Renal cortical epithelial cell (primary cell): ENCODE measurements around the gene EZR. TPM values are rescaled to one million over a fixed set of nuclear protein-coding genes. Genes with fewer than 3 reads are reported as not detected.
A peak's percentile ranks its signal among the peaks of the same experiment; 100 is the strongest.

Source experiments
- DNase-seq: peaks from one replicate; pipeline ENCODE4 v3.0.0-alpha.2; 2011; ENCODE audit warnings: low read depth
- total RNA-seq: library from RNA; depleted of rRNA; stranded (reverse); fragments of >200 nt; gene quantifications from 2 replicates; pipeline ENCODE4 v1.2.3, GENCODE V29; 2014

The EZR gene
- total RNA-seq, 1 donor from 2014 or later, result 307 TPM

DNA sequence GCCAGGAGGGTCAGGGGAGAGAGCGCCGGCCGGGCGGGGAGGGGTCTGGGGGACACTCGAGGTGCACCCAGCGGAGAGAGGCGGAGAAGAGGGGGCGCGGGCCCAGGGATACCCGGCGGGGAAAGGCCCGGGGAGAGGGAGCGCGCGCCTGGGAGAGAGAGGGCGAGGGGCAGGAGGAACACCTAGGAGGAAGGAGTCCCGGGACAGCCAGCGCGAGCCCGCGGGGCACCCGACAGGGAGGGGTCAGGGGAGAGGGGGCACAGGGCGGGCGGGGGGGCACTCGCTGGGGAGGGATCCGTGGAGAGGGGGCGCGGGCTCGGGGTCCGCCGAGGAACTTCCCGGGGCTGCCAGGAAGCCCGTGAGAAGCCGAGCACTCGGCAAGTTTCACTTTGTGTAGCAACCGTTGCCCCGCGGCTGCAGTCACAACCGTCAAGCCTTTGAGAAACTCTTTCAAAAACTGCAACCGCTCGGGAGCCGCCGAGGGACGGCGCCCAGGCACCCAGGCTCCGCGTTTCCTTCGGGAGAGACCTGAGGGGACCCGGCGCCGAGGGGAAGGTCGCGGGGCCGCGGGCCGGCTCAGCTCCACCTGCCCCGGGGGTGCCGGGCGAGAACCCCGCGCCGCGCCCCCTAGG, 471 bp downstream of the EZR start:
- DNase-seq, result no peak

DNA sequence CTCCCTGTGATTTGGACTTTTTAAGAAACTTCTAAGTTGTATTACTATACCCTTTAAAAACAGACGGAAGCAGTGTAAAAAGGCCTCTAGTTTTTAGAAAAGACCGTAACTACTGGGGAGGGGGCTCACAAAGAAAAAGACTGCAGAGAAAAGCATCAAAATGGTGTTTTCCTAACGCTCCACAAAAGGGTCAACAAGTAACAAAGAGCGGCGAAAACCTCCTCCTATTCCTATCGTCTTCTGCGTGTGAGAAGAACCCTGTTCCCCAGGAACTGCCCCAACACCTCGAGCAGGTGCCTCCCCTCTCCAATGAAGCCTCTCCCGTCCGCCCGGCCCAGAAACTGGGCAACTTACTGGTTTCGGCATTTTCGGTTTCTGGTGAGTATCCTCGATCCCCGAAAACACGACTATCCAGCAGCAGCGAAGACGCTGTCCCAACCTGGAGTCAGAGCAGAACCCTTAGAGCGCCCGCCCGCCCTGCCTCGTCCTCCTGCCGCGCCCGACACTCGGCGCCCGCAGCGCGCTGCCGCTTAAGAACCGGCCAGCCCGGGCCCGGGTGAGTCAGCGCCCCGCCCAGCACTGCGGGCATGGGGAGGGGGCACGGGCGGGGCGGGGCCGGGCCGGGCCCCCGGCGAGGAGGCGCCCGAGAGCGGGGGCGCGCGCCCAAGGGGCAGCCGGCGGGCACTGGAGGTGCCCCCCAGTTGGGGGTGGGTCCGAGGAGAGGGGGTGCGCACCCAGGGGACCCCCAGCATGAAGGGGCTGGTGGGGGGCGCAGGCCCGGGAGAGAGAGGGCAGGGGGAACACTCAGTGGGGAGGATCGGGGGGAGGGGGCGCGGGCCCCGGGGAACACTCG, 1.2 kb downstream of the EZR start:
- DNase-seq, result no peak

DNA sequence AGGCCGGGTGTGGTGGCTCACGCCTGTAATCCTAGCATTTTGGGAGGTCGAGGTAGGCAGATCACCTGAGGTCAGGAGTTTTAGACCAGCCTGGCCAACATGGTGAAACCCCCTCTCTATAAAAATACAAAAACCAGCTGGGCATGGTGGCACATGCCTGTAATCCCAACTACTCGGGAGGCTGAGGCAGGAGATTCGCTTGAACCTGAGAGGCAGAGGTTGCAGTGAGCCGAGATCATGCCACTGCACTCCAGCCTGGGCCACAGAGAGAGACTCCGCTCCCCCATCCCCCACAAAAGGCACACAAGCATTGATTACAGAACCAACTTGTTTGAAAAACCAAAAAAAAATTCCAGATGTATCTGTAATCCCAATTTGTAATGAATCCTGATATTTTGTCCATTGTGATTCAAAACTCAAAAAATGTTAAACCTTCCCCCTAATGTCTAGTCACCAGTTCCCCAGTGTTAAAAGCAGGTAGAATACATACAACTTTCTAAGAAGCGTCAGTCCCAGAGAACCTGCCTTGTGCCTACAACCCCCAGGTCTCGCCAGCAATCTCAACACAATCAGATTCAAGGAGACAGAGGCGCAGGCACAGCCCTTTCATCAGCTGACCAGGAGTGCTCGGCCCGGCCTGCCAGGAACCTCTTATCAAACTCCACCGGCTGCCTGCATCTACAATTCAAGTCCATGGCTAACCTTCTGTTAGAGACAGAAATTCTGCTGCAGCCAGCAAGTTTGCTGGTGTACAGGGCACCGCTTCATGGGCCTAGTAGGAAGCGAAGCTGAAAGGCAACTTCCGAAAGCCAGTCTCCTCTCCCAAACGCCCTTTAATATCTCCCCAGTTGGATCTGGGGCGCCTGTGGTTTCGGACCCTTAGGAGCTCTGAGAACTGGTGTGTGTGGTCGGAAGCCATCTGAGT, 2.1 kb downstream of the EZR start:
- DNase-seq, result no peak

DNA sequence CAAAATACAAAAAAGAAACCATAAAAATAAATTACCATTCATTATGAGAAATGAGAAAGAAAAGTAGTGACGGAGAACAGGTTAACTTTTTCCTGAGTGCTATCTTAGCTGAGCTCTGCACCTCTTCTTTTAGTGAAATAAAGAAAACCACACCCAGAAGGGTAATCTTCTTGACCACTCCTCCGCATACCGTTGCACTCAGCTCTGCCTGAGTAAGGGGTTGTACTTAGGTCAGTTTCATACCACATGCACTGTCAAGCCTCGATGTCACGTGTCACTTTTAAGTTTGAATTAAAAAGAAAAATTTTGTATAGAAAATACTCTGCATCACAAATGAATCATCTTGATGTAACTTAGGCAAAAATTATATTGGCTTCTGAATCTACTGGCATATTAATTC, 2.8 kb downstream of the EZR start:
- DNase-seq, result peak; percentile 73

DNA sequence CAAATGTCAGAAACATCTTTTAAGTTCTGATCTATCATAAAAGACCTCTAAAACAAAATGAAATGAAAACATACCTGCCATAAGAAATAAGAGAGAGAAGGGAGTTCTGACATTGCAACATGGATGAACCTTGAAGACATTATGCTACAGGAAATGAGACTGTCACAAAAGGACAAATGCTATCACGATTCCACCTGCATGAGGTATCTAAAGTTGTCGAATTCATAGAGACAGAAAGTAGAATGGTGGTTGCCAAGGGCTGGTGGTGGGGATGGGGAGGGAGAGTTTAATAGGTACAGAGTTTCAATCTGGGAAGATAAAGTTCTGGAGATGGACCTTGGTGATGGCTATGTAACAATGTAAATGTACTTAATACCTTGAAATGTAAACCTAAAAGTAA, 3.3 kb downstream of the EZR start:
- no peak for DNase-seq

DNA sequence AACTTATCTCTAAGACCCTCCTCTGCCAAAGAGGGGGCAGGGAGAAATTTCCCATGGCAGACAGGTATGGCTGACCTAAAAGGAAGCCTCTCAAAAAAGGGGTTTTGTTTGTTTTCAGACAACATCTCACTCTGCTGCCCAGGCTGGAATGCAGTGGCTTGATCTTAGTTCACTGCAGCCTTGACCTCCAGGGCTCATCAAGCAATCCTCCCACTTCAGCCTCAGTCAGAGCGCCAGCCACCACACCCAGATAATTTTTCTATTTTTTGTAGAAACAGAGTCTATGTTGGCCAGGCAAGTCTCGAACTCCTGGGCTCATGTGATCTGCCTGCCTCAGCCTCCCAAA, 3.8 kb downstream of the EZR start:
- DNase-seq, result peak; percentile 67

DNA sequence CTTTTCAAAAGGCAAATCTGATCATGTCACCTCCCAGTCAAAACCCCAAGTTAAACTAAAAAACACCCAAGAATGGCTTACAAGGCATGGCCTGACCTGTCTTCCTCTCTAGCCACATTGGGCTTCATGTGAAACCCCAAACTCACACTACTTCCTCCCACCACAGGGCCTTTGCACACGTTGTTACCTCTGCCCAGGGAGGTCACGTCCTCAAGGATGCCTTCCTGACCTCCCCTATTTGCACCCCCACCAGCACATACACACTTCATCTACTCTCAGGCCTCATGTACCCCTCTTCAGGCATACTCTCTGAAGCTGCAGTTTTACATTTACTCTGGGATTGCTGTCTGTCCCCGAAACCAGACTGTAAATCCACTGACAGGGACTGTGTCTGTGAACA, 6.1 kb downstream of the EZR start:
- DNase-seq, result no peak

DNA sequence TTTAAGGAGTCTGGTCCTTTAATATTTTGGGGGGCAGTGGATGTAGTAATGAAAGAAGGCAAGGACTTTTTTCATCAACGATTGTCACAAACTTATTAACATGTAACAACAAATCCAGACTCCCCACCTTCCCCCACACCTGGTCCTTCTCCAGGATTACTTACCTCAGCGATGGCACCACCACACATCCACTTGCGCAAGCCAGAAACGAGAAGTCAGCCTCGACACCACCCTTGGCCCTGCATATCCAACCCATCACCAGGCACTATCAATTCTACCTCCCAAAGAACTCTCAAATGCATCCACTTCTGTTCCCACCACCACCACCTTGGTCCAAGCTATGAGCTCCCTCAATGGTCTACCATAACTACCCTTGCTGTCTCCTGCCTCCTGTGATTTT, 6.6 kb downstream of the EZR start:
- DNase-seq, result no peak

DNA sequence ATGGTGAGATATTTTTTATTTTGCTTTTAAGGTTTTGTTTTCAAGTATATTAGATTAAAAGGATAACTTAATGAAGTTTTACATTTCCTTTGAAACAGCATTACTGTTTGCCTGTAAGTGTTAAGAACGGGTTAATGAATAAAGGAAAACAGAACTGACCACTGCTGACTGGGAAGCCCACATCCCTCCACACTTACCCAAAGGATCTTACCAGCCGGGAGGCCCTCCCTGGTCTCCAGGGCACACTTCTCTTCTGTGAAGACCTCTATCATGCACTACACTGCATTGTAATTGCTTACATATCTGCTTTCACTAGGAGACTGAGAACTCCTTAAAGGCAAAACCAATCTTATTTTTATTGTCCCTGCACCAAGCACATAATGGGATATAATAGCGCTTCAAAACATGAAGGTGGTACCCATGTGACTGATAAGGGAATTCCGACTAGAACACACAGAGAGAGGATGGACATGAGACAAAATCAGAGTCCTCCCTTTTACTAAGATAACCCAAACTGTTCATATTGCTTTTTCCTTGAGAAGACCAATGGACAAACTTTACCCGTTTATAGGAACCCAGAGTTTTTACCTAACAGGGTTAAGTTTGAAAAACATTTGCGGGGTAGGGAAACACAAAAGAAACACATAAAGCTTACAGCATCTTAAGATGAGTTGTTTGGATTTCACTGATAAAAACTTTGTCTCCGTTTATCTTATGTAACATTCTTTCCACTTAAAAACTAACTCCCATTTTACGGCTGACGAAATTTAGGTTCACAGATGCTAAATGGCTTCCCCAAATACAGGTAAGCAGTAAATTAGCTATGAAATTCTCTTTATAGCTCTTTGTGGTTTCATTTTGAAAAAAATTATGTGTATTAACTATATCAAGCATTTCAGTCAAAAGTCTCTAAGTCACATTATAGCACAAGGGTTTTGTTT, 8.7 kb downstream of the EZR start:
- peak; percentile 51 for DNase-seq

DNA sequence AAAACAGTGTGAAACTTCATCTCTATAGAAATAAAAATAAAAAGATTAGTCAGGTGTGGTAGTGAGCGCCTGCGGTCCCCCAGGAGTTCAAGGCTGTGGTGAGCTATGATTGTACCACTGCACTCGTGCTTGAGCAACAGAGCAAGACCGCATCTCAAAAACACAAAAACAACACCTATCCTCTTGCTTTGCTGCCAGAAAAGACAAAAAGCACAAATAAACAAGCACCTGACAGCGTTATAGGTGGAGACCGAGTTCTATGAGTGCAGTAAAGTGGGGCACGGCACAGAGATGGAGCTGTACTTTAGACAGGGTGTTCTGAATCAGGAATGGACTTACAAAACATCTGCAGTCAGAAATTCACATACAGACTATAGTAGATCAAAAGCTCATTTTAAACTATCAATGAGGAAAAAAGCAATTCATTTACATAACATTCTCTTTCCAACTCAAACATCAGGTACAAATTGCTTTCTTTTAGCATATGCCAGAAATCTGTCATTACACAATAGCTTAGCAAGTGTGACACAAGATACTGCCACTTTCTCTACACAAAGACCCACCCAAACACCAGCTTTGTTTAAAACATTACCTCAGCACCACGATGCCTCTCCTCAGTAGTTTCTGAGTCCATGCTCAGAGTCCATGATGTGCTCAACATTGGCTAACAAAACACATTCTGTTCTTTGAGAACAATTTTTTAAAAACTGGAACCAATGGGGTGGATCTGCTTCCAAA, 10.1 kb downstream of the EZR start:
- DNase-seq, result peak; percentile 88

DNA sequence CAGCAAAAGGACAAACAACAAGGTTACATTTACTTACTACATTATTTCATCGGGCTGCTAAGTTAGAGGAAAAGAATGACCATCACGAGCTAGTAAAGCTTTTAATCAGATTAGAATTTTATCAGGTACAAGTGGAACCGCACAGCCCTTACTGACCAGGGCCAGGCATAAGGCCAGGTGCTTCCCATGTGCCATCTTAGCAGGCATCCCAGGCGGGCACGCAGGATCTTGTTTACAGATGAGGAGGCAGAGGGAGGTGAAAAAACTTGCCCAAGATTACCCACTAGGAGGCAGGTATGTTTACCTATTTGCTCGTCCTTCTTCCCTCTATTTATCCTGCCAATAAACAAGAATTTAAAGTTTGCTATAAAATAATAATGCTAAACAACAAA, 10.7 kb downstream of the EZR start:
- no peak for DNase-seq

DNA sequence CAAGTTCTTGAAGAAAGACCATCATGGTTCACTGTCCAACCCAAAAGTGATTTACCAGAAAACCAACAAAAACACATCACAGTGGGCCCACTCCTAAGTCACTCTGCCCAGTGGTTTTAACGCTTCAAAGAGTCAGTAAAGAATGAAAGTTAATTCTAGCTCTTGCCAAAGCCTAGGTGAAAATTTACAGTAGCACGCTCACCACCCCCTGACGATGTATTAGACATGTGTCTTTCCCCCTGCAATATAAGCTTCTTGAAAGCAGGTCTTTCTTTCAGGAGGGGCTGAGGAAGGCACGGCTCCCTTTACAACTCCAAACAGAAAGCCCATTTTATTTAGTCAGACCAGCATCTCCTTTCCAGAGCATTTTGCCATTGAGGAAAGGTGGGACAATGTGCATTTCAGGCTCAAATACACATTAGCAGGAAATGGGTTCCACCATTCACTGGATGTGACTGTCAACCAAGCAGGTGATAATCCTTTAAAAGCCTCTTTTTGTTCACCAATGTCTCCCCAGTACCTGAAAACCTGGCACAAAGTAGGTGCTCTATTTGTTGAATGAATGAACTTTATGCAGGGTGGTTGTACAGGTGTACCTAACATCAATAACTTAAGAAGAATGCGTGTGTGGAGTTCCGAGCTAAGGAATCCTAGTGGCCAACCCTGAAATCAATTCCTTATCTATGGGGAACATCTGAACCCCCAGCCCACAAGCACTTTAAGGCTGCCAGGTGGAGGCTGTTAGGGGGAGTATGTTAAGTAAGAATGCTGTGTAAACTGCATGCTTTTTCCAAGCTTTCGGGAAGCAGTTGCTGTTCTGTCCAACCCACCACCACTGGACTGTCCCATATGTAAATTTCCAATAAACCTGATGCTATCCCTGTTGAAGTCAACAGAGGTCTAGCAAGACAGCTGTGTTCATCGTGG, 11.4 kb downstream of the EZR start:
- peak; percentile 55 for DNase-seq

DNA sequence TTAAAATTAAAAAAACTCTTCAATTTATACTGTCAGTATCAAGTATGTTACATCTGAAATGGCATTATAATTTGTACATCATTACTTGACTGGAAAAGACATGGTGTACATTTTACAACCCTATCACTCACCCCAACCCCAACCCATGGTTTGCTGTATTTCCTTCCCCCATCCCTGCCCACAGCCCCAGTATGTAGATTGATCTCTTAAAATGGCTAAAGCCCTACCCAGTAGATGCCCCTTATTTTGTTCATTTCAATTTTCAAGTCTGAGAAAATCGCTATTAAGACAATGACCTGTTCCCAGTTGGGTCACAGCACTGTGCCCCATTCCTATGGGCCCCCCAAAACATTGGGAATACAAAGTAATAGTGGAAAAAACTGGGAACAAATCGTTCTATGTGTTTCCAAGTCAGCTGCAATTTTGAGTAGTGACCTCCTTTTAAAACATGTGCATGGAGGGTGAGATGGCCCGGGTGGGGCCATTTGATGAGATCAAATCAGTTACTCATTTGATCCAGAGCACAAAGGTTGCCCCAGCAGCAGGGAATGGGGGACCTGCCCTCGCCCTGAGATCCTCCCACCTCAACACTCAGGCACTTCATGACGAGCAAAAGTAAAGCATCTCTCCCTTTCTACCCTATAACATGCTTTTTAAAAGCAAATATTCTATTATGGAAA, 13.3 kb downstream of the EZR start:
- no peak for DNase-seq

DNA sequence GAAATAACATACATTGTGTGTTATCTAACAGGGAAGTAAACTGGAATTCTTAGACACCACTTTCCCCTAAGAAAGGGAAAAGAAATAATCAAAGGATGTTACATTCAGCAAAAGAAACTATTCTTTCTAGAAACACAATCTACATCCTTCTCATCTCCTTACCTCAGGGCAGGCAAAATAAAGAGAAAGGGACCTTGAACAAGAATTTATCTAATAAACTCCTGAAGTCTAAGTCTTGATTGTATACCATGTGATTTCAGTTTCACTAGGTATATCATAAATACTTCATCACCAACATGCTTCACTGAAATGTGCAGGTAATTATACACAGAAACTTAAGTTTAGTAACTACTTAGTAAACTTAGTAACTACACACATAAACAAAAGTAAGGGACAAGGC, 15.0 kb downstream of the EZR start:
- DNase-seq, result no peak

DNA sequence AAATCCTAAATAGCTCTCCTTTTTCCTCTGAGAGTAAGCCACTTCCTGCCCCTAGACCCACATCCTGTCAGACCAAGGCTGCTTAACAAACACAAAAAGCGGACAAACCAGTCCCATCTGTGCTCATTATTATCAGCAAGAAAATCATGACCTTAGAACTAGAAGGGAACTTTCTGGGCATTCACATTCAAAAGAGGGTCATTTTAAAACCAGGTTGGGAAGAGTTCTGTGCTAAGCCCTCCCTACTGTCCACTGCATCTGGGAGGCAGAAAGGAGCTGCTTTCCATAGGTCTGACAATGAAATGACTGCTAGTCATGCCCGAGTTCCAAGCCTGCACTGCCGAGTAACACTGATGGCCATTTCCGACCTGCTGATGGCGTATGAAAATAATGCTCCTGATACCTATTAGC, 15.4 kb downstream of the EZR start:
- DNase-seq, result peak; percentile 28

DNA sequence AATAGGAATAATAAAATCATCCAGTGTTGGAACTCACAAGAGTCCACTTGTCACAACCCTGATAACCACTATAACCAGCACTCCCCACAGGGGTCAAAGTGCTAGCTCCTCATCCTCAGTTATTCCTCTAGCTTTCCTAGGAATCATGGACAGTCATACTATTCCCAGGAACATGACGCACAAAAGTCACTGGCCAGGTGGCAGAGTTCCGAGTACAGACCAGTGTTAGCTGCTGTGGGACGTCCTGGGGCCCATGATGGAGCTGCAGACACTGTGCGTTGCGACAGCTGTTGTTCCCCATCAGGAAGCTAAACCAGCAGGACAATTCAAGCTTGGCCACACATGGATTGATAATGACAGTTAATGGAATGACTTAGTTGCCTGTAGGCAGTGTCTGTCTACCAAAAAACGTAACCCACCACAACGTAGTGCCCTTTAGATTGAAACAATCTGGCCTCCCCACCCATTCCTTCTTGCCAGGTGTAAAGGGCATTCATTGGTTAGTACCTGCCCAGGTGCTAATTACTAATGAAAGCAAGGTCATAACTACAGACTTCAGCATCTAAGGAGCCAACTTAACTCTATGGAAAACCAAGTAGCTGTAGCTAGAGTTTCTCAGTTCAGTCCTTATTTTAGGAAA, 17.4 kb downstream of the EZR start:
- no peak for DNase-seq

DNA sequence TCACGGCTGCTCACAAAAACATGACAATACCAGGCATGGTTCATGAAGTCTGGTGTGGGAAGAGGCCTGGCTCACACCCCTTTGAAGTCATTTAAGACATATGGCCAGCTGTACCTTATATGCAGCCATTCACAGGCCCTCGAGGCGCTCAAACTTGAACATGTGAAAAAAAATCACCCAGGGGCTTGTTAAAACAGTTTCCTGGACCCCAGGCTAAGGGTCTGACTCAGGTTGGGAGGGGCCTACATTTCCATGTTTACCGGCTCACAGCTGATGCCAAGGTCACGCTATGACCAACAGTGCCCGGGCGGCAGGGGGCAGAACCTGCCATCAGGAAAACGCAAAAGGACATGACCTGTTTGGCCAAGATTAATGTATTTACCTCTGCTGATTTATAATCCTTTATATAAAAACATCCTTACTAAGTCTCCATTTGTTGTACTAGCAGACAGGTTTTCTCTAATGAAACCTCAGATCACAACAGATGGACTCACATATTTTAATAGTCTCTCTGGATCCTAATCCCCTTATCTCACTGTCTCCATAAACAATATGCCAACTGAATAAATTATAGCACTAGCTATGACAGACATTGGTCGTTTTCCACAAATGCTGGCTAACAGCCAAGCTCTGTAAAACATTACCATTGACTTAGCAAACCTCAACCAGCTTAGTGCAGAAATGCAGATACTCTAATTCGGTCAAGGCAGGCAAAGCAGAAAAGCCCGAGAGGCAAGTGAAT, 19.9 kb downstream of the EZR start:
- peak; percentile 90 for DNase-seq

DNA sequence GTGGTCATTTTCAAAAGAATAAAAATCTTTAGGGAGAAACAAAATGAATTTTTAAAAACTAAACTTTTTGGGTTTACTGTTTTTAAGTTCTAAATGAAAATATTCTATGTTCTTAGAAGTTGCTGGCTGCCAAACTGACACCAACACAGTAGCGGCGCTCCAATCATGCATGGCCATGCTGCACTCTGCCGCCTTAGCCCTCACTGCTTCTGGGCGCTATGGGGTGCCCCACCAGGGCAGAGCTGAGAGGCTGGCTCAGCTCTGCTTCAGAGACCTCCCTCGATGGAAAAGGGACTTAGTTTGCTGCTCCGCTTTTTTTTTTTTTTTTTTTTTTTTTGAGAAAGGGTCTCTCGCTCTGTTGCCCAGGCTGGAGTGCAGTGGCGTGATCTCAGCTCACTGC, 20.9 kb downstream of the EZR start:
- DNase-seq, result no peak
